ENCODE data around the gene NELL2.

DNA sequence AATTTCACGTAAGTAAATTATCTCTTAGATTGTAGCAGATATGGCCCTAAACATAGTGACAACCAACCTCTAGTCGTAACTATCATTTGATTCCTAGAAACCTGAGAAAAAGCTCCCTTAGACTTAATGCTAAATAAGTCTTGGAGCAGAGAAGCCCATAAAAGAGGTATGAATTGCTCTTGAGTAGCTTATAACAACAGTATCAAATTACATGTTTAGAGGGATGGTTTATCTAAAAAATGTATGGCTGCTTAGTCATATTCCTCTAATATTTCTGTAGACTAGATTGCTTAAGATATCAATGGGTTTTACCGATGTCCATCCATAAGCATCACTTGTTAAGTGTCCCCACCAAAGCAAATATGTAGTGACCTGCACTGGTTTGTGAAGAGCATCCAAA, 259.7 kb downstream of the NELL2 start:
- TF ChIP-seq POLR2AphosphoS5 (IDR thresholded peaks at IDR 0.05; ENCODE audit: low read depth, low read length) (no peak), SIN3A (IDR thresholded peaks at IDR 0.05; ENCODE audit: borderline replicate concordance, insufficient read depth, low read length) (no peak), TAF1 (IDR thresholded peaks at IDR 0.05; ENCODE audit: borderline replicate concordance, insufficient read depth, low read length) (no peak), FOXP2 (optimal IDR thresholded peaks at IDR 0.05; ENCODE audit: borderline replicate concordance, extremely low read depth, extremely low read length, insufficient read depth) (no peak)
- TF ChIP-seq, protein P1, sequence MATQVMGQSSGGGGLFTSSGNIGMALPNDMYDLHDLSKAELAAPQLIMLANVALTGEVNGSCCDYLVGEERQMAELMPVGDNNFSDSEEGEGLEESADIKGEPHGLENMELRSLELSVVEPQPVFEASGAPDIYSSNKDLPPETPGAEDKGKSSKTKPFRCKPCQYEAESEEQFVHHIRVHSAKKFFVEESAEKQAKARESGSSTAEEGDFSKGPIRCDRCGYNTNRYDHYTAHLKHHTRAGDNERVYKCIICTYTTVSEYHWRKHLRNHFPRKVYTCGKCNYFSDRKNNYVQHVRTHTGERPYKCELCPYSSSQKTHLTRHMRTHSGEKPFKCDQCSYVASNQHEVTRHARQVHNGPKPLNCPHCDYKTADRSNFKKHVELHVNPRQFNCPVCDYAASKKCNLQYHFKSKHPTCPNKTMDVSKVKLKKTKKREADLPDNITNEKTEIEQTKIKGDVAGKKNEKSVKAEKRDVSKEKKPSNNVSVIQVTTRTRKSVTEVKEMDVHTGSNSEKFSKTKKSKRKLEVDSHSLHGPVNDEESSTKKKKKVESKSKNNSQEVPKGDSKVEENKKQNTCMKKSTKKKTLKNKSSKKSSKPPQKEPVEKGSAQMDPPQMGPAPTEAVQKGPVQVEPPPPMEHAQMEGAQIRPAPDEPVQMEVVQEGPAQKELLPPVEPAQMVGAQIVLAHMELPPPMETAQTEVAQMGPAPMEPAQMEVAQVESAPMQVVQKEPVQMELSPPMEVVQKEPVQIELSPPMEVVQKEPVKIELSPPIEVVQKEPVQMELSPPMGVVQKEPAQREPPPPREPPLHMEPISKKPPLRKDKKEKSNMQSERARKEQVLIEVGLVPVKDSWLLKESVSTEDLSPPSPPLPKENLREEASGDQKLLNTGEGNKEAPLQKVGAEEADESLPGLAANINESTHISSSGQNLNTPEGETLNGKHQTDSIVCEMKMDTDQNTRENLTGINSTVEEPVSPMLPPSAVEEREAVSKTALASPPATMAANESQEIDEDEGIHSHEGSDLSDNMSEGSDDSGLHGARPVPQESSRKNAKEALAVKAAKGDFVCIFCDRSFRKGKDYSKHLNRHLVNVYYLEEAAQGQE (IDR thresholded peaks at IDR 0.05; ENCODE audit: insufficient read depth in 1 of 2, low read depth in 2 of 2, low read length in 2 of 2), result no peak

Measured in PFSK-1 (cell line).